Measurements from ENCODE around the gene UQCC2.

The UQCC2 gene

GRCh38 chr6:33670971-33671743 lies 40.3 kb downstream of the UQCC2 start:
- no peak for DNase-seq

- DNase-seq = no peak
Observed at GRCh38 chr6:33670086-33670660, 41.3 kb downstream of the UQCC2 start.

GRCh38 chr6:33668914-33669313 lies 42.6 kb downstream of the UQCC2 start:
- peak; percentile 71 for DNase-seq

- no peak for DNase-seq
Observed at GRCh38 chr6:33668328-33668727, 43.2 kb downstream of the UQCC2 start.

- no peak for DNase-seq
Observed at GRCh38 chr6:33667776-33668175, 43.7 kb downstream of the UQCC2 start.

- no peak for DNase-seq
Observed at GRCh38 chr6:33667072-33667471, 44.4 kb downstream of the UQCC2 start.

- DNase-seq = no peak
Observed at GRCh38 chr6:33665957-33666356, 45.5 kb downstream of the UQCC2 start.

GRCh38 chr6:33664506-33665057 lies 46.9 kb downstream of the UQCC2 start:
- DNase-seq = no peak

- DNase-seq = no peak
Observed at GRCh38 chr6:33663727-33664449, 47.6 kb downstream of the UQCC2 start.

- no peak for DNase-seq
Observed at GRCh38 chr6:33663028-33663427, 48.5 kb downstream of the UQCC2 start.

GRCh38 chr6:33662318-33662717 lies 49.2 kb downstream of the UQCC2 start:
- DNase-seq = no peak

- no peak for DNase-seq
Observed at GRCh38 chr6:33661106-33661838, 50.2 kb downstream of the UQCC2 start.

GRCh38 chr6:33659986-33660385 lies 51.5 kb downstream of the UQCC2 start:
- DNase-seq = no peak

GRCh38 chr6:33658982-33659689 lies 52.4 kb downstream of the UQCC2 start:
- DNase-seq = no peak

- no peak for DNase-seq
Observed at GRCh38 chr6:33656844-33657243, 54.7 kb downstream of the UQCC2 start.

GRCh38 chr6:33654831-33655554 lies 56.5 kb downstream of the UQCC2 start:
- no peak for DNase-seq

- no peak for DNase-seq
Observed at GRCh38 chr6:33652002-33652401, 59.5 kb downstream of the UQCC2 start.

- no peak for DNase-seq
Observed at GRCh38 chr6:33651403-33651802, 60.1 kb downstream of the UQCC2 start.
